ENCODE data around the gene METTL25B.

Gene METTL25B

GRCh38 chr1:156744344-156744743 is 16.1 kb downstream of the METTL25B start:
- TF ChIP-seq CTCF (IDR thresholded peaks at IDR 0.05; ENCODE audit: insufficient read depth, low read depth, low read length, missing control alignments), result no peak
- no peak for DNase-seq (ENCODE audit: low read depth)
- no peak overlapping the region for H3K4me3 ChIP-seq (ENCODE audit: low read length)

- no peak for DNase-seq (ENCODE audit: low read depth)
- TF ChIP-seq CTCF (IDR thresholded peaks at IDR 0.05; ENCODE audit: insufficient read depth, low read depth, low read length, missing control alignments), result no peak
- no peak overlapping the region for H3K4me3 ChIP-seq (ENCODE audit: low read length)
Measured at GRCh38 chr1:156744786-156745419, 16.6 kb downstream of the METTL25B start.

GRCh38 chr1:156745881-156746280 is 17.6 kb downstream of the METTL25B start:
- no peak for TF ChIP-seq CTCF (IDR thresholded peaks at IDR 0.05; ENCODE audit: insufficient read depth, low read depth, low read length, missing control alignments)
- DNase-seq (ENCODE audit: low read depth), result no peak
- peak overlapping the region; percentile 84 for H3K4me3 ChIP-seq (ENCODE audit: low read length)

- no peak for TF ChIP-seq CTCF (IDR thresholded peaks at IDR 0.05; ENCODE audit: insufficient read depth, low read depth, low read length, missing control alignments)
- DNase-seq (ENCODE audit: low read depth), result no peak
- peak overlapping the region; percentile 84 for H3K4me3 ChIP-seq (ENCODE audit: low read length)
Measured at GRCh38 chr1:156746406-156746727, 18.1 kb downstream of the METTL25B start.

- peak overlapping the region; percentile 84 for H3K4me3 ChIP-seq (ENCODE audit: low read length)
- TF ChIP-seq CTCF (IDR thresholded peaks at IDR 0.05; ENCODE audit: insufficient read depth, low read depth, low read length, missing control alignments), result peak; percentile 13
- peak; percentile 84 for DNase-seq (ENCODE audit: low read depth)
Measured at GRCh38 chr1:156746728-156747631, 18.7 kb downstream of the METTL25B start.

- DNase-seq (ENCODE audit: low read depth), result peak; percentile 36
- H3K4me3 ChIP-seq (ENCODE audit: low read length), result peak overlapping the region; percentile 84
- TF ChIP-seq CTCF (IDR thresholded peaks at IDR 0.05; ENCODE audit: insufficient read depth, low read depth, low read length, missing control alignments), result no peak
Measured at GRCh38 chr1:156747742-156748669, 19.7 kb downstream of the METTL25B start.
